ENCODE results near the gene FAM98B. TPM values are rescaled to one million over a fixed set of nuclear protein-coding genes. Genes with fewer than 3 reads are reported as not detected.

Gene FAM98B
- 8.0 and 44.2 TPM in 2 replicates for total RNA-seq (2011; cell fraction: chromatin; rRNA removed; ENCODE audit: low replicate concordance)
- total RNA-seq (2011; cell fraction: nucleolus; rRNA removed), result 4.5 and 7.1 TPM in 2 replicates
- 24.4 and 41.8 TPM in 2 replicates for total RNA-seq (2011; cell fraction: nucleoplasm; rRNA removed)
- 5.5 and 10.9 TPM in 2 replicates for total RNA-seq (2014; rRNA removed)
- 9.4 and 10.0 TPM in 2 replicates for total RNA-seq (2014; rRNA removed; fragmentation: Illumina TruSeq; extraction: Trizol)
- total RNA-seq (2015; rRNA removed; fragmentation: Illumina TruSeq; extraction: Trizol), result 7.6 and 8.3 TPM in 2 replicates
- 26.2 and 29.4 TPM in 2 replicates for total RNA-seq (2021)
- polyA plus RNA-seq (2011; rRNA removed), result 35.7 and 42.0 TPM in 2 replicates
- polyA plus RNA-seq (2011; cell fraction: cytosol; rRNA removed), result 2.1 and 5.4 TPM in 2 replicates
- 1.8 and 2.7 TPM in 2 replicates for polyA plus RNA-seq (2011; cell fraction: nucleus; rRNA removed)
- polyA plus RNA-seq (2012), result 30.5 and 33.9 TPM in 2 replicates
- 29.5 and 34.0 TPM in 2 replicates for polyA plus RNA-seq (2014; fragmentation: Illumina TruSeq; extraction: Trizol)
- 1 to 10 TPM; 3.1 to 3.7 TPM for polyA plus RNA-seq (2014; fragmentation: Nextera tagmentation; extraction: Ambion mirVana)
- 20.6 and 21.4 TPM in 2 replicates for polyA plus RNA-seq (2014; rRNA removed)
- 18.5 and 21.2 TPM in 2 replicates for polyA minus RNA-seq (2011; rRNA and poly(A)+ RNA removed)
- 7.5 and 8.0 TPM in 2 replicates for polyA minus RNA-seq (2011; cell fraction: cytosol; rRNA and poly(A)+ RNA removed)
- 13.1 and 21.1 TPM in 2 replicates for polyA minus RNA-seq (2011; cell fraction: nucleus; rRNA and poly(A)+ RNA removed)
- percentile 90 among the genes with signal in this experiment for Bru-seq, nascent RNA
- percentile 88 among the genes with signal in this experiment for BruChase-seq, experiment 1, labeled RNA remaining after a 2-hour chase
- BruChase-seq, experiment 2, labeled RNA remaining after a 6-hour chase, result percentile 85 among the genes with signal in this experiment
- long read RNA-seq, experiment 1, partial matches to known transcripts, result 3 of 10 reads
- long read RNA-seq, experiment 1, other reads (novel, unspliced or antisense), result 6 of 10 reads
- long read RNA-seq, experiment 2, partial matches to known transcripts, result 3 of 48 reads
- long read RNA-seq, experiment 2, other reads (novel, unspliced or antisense), result 45 of 48 reads
- long read RNA-seq, experiment 3, partial matches to known transcripts, result 1 of 2 reads
- long read RNA-seq, experiment 3, other reads (novel, unspliced or antisense), result 1 of 2 reads

GRCh38 chr15:38453971-38454695 lies at the start of gene FAM98B:
FAM98B (plus strand) TSS chr15:38454127; CDS start chr15:38454162, 35 bp downstream.
- Histone ChIP-seq H2AFZ (ENCODE audit: low read depth, low read length) (peak within 1 kb of the TSS; percentile 98), H3K4me2 (ENCODE audit: insufficient read depth, low read length) (peak within 1 kb of the TSS; percentile 95), H3K27me3 (ENCODE audit: control insufficient read depth in 2 of 2, insufficient read depth in 2 of 2, low read length in 2 of 2) (no peaks in the 10 kb centered on the region), H3K36me3 (ENCODE audit: control insufficient read depth, insufficient read depth, low read length) (peaks cover 4% of the 10 kb centered on the region; the same call in 2 of the 3 replicates), H3K9ac (ENCODE audit: insufficient read depth in 1 of 2, low read depth in 2 of 2, low read length in 2 of 2) (peak within 1 kb of the TSS; percentile 93), H3K4me3 (peak within 1 kb of the TSS; percentile 86), H3K4me1 (replicated peaks in 1 of 2; ENCODE audit: control insufficient read depth in 2 of 2, insufficient read depth in 2 of 2, low read length in 2 of 2) (no peaks in the 10 kb centered on the region), H3K79me2 (ENCODE audit: control insufficient read depth, insufficient read depth, low read length) (peaks cover 52% of the 10 kb centered on the region), H4K20me1 (replicated peaks; ENCODE audit: control insufficient read depth, insufficient read depth, low read length) (peaks cover 7% of the 10 kb centered on the region; the same call in 1 of the 2 replicates), H3K9me1 (ENCODE audit: control insufficient read depth, insufficient read depth, low read length) (no peaks in the 10 kb centered on the region), H3K9me3 (replicated peaks; ENCODE audit: control insufficient read depth, insufficient read depth, low read depth, low read length) (no peaks in the 10 kb centered on the region), H3K27ac (ENCODE audit: extremely low read depth, low read depth, low read length) (peak within 1 kb of the TSS; percentile 90)
- peak; percentile 78 to 93 (median 82) for DNase-seq (ENCODE audit: extremely low read depth in 1 of 4, low spot score in 3 of 4)
- peak; percentile 94 for ATAC-seq
- in situ Hi-C loops (cut with MboI) (no loop called here), intact Hi-C loops (cut with micrococcal nuclease) (no loop called here)
- ChIA-PET POLR2A (interaction anchor here (0.6 to 2.2 kb wide), 12 partner anchors 10 to 232 kb away, joined by 3 to 20 read pairs (median 3); no protein-coding TSS in a partner anchor), CTCF (ENCODE audit: low intra/inter-chr PET ratio) (no interaction called here)
- FAIRE-seq, result peak; percentile 67
- TSS peak; percentile 57 for BruUV-seq (replicated peaks)
- WGBS (ENCODE audit: insufficient coverage, low coverage, missing lambda C conversion rate), result under 1% methylated on average over 46 of the region's 49 CpGs
- no peak for TF ChIP-seq ZNF133 (CRISPR knock-in tag; IDR thresholded peaks at IDR 0.05)
- no peak for TF ChIP-seq CBFA2T3 (IDR thresholded peaks at IDR 0.05)
- TF ChIP-seq ZNF740 (CRISPR knock-in tag; IDR thresholded peaks at IDR 0.05), result no peak
- no peak for TF ChIP-seq ZNF740 (tag; IDR thresholded peaks at IDR 0.05)
- TF ChIP-seq MCM5 (IDR thresholded peaks at IDR 0.05; ENCODE audit: low read depth), result no peak
- TF ChIP-seq RAD51 (IDR thresholded peaks at IDR 0.05; ENCODE audit: borderline replicate concordance, low read depth), result no peak
- TF ChIP-seq GTF2E2 (tag; IDR thresholded peaks at IDR 0.05), result no peak; the same call in 1 of the 2 replicates
- 0 out of 2 replicates have a peak, but pooled peaks have one; percentile 2 for TF ChIP-seq MYNN (IDR thresholded peaks at IDR 0.05)
- no peak for TF ChIP-seq MYNN (CRISPR knock-in tag; IDR thresholded peaks at IDR 0.05)
- no peak for TF ChIP-seq STAG1 (CRISPR knock-in tag; IDR thresholded peaks at IDR 0.05; ENCODE audit: borderline replicate concordance)
- no peak for TF ChIP-seq HMBOX1 (IDR thresholded peaks at IDR 0.05)
- TF ChIP-seq CREBBP (IDR thresholded peaks at IDR 0.05; ENCODE audit: low read depth, low read length), result no peak
- TF ChIP-seq HDAC2 (IDR thresholded peaks at IDR 0.05), result peak; percentile 73
- no peak for TF ChIP-seq ZSCAN29 (IDR thresholded peaks at IDR 0.05)
